Karpas-422 (cell line): ENCODE measurements around the gene ACP2. TPM values are rescaled to one million over a fixed set of nuclear protein-coding genes. Genes with fewer than 3 reads are reported as not detected.

Experiments used
- DNase-seq: peaks from one replicate; pipeline ENCODE4 v3.0.0-alpha.2; 2015
- H2AFZ ChIP-seq: fragments of 200-600 bp; sonication (generic); 2 replicates; pipeline ENCODE4 v1.6.1; 2014; ENCODE audit warnings: antibody characterized with exemption, low read length, mixed read lengths
- H3K27ac ChIP-seq: fragments of 200-600 bp; sonication (generic); 2 replicates; pipeline ENCODE4 v1.5.1; 2014; ENCODE audit warnings: mild to moderate bottlenecking, low read length, moderate library complexity
- H3K27me3 ChIP-seq: fragments of 200-600 bp; sonication (generic); 2 replicates; pipeline ENCODE4 v1.6.1; 2014; ENCODE audit warnings: low read length, mixed read lengths
- H3K36me3 ChIP-seq: fragments of 200-600 bp; sonication (generic); 2 replicates; pipeline ENCODE4 v1.6.1; 2014; ENCODE audit warnings: low read length, mixed read lengths; ENCODE audit not compliant: insufficient read depth
- H3K4me1 ChIP-seq: fragments of 200-600 bp; sonication (generic); 2 replicates; pipeline ENCODE4 v1.6.1; 2014; ENCODE audit warnings: mild to moderate bottlenecking, low read length, mixed read lengths
- H3K4me2 ChIP-seq: fragments of 200-600 bp; sonication (generic); 2 replicates; pipeline ENCODE4 v1.6.1; 2014; ENCODE audit warnings: low read length, low read depth, mild to moderate bottlenecking; ENCODE audit not compliant: poor library complexity, severe bottlenecking
- H3K4me3 ChIP-seq: fragments of 200-600 bp; sonication (generic); 2 replicates; pipeline ENCODE4 v1.5.1; 2014; ENCODE audit warnings: mild to moderate bottlenecking, antibody characterized with exemption, low read length, mixed read lengths
- H3K79me2 ChIP-seq: fragments of 200-600 bp; sonication (generic); 2 replicates; pipeline ENCODE4 v1.6.1; 2014; ENCODE audit warnings: mild to moderate bottlenecking, low read length, mixed read lengths
- H3K9ac ChIP-seq: fragments of 200-600 bp; sonication (generic); 2 replicates; pipeline ENCODE4 v1.6.0; 2014; ENCODE audit warnings: low read length
- H3K9me2 ChIP-seq: fragments of 200-600 bp; sonication (generic), shearing (Covaris generic); replicated peaks from 2 replicates; pipeline ENCODE4 v1.6.0; 2014; ENCODE audit warnings: mild to moderate bottlenecking, low read length, moderate library complexity; ENCODE audit not compliant: insufficient read depth
- H3K9me3 ChIP-seq: fragments of 300-700, 200-600 bp; sonication (generic); 2 replicates; pipeline ENCODE4 v1.6.1; 2014; ENCODE audit warnings: low read length, mixed read lengths
- H4K20me1 ChIP-seq: fragments of 200-600 bp; sonication (generic); 2 replicates; pipeline ENCODE4 v1.6.1; 2014; ENCODE audit warnings: mild to moderate bottlenecking, antibody characterized with exemption, low read length, low read depth; ENCODE audit not compliant: insufficient read depth
- total RNA-seq: library from RNA; depleted of rRNA; stranded (reverse); fragments of >200 nt; shearing (Covaris generic); gene quantifications from 2 replicates; pipeline ENCODE4 v1.2.3, GENCODE V29; 2014; ENCODE audit warnings: low replicate concordance

ACP2 gene
- total RNA-seq, 1 experiment from 2014 or later: 20.7 TPM

DNA sequence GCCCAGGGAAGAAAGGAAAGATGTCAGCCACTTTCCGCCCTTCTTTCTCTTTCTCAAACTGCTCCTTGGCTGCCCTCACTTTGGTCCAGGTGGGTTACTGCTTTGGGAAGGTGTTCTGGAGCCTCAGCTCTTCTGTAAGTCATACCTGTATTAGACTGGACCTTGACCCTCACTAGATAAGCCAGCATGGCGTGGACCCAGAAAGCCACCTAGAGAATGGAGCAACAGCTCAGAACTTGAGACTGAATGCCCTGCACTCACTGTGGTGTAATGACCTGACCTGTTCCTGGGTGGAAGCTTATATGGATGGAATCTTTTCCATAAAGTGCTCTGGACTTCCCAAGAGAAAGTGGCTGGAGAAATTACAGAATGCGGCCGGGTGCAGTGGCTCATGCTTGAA lies 15.6 kb downstream of the ACP2 start:
- H3K36me3 ChIP-seq: no peaks in the 10 kb centered on the region; the same call in 1 of the 2 replicates
- no peak overlapping the region for H2AFZ ChIP-seq
- no peaks in the 10 kb centered on the region for H3K9me2 ChIP-seq
- H3K79me2 ChIP-seq: no peaks in the 10 kb centered on the region
- H3K4me1 ChIP-seq: peaks cover 22% of the 10 kb centered on the region
- no peaks in the 10 kb centered on the region for H3K27me3 ChIP-seq
- H3K27ac ChIP-seq: no peak overlapping the region
- H3K9ac ChIP-seq: no peak overlapping the region
- H3K4me3 ChIP-seq: no peak overlapping the region
- no peak overlapping the region for H3K4me2 ChIP-seq
- no peaks in the 10 kb centered on the region for H3K9me3 ChIP-seq
- no peak for DNase-seq
- H4K20me1 ChIP-seq: no peaks in the 10 kb centered on the region

DNA sequence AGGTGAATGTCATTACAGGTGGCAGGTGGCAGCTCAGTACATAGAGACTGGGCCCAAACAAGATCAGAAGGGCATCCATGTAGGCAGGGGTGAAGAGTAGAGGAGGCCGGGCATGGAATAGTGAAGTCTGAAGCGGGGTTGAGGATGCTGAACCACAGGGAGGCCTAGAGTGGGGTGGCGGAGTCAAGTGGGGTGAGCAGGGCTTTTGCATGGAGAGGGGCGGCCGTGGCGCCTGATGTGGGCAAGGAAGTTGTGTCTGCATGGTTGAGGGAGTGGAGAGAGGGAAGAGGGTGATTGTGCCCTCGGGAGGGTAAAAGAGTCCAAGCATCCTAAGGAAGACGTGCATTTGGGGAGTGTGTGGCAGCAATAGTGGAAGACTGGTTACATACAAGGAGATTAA lies 19.5 kb downstream of the ACP2 start:
- Histone ChIP-seq H4K20me1 (no peaks in the 10 kb centered on the region), H3K9me2 (no peaks in the 10 kb centered on the region), H2AFZ (no peak overlapping the region), H3K4me1 (peaks cover 12% of the 10 kb centered on the region), H3K9me3 (no peaks in the 10 kb centered on the region), H3K36me3 (0 out of 2 replicates have a peak, but pooled peaks cover 4% of the 10 kb centered on the region), H3K27ac (no peak overlapping the region), H3K79me2 (no peaks in the 10 kb centered on the region), H3K4me2 (no peak overlapping the region), H3K9ac (no peak overlapping the region), H3K4me3 (no peak overlapping the region), H3K27me3 (no peaks in the 10 kb centered on the region)
- DNase-seq: no peak

DNA sequence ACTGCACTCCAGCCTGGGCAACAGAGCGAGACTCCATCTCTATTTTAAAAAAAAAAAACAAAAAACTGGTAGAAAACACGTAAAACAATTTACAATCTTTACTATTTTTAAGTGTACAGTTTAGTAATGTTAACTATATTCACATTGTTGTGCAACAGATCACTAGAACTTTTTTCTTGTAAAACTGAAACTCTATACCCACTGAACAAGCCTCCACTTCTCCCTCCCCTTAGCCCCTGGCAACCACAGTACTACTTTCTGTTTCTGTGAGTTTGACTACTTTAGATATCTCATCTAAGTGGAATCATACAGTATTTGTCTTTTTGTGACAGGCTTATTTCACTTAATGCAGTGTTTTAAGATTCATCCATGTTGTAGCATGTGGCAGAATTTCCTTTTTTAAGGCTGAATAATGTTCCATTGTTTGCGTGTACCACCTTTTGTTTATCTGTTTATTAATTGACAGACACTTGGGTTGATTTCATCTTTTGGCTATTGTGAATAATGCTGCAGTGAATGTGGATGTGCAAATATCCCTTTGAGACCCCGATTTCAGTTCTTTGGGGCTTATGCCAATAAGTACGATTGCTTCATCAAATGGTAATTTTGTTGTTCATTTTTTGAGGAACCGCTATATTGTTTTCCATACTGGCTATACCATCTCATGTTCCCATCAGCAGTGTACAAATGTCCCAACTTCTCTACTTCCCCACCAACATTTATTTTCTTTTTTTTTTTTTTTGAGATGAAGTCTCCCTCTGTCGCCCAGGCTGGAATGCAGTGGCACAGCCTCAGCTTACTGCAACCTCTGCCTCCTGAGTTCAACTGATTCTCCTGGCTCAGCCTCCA lies 22.8 kb downstream of the ACP2 start:
- H4K20me1 ChIP-seq: no peaks in the 10 kb centered on the region
- peaks cover 9% of the 10 kb centered on the region for H3K4me1 ChIP-seq
- no peak overlapping the region for H3K4me3 ChIP-seq
- H3K4me2 ChIP-seq: no peak overlapping the region
- DNase-seq: no peak
- H3K79me2 ChIP-seq: no peaks in the 10 kb centered on the region
- H3K9me3 ChIP-seq: no peaks in the 10 kb centered on the region
- H3K36me3 ChIP-seq: 0 out of 2 replicates have a peak, but pooled peaks cover 4% of the 10 kb centered on the region
- H3K9me2 ChIP-seq: no peaks in the 10 kb centered on the region
- no peak overlapping the region for H3K9ac ChIP-seq
- no peak overlapping the region for H3K27ac ChIP-seq
- H3K27me3 ChIP-seq: no peaks in the 10 kb centered on the region
- H2AFZ ChIP-seq: no peak overlapping the region

DNA sequence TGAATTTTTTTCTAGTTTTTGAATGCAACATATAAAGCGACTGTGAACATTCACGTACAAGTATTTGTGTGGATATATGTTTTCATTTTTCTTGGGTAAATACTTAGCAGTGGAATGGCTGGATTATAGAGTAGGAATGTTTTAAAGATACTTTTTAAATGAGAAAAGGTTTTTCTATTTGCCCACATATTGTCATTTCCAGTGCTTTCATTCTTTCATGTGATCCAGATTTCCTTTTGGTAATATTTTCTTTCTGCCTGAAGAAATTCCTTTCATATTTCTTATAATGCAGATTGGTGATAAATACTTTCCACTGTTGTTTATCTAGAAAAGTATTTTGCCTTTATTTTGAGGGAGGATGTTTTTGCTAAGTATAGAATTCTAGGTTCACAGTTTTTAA lies 25.9 kb downstream of the ACP2 start:
- H3K79me2 ChIP-seq: 0 out of 2 replicates have a peak, but pooled peaks cover 7% of the 10 kb centered on the region

DNA sequence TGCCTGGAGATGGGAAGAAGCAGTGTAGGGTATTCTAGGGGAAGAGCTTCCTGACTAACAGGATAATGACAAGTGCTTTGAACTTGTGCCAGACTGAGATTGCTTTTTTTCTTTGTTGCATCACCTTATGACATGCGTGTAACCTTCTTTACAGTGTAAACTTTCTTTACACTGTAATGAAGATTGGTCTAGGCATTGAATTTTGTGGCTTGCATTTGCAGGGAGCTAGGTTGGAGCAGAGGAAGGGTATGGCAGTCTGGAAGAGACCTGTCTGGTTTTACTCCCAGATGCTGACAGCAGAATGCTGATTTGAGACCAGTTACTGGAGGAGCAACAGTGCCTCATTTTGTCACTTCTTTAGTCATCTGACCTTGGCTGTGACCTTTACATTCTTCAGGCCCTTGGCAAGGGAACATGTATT lies 28.2 kb downstream of the ACP2 start:
- no peaks in the 10 kb centered on the region for H3K9me3 ChIP-seq
- peaks cover 31% of the 10 kb centered on the region for H3K4me1 ChIP-seq
- no peak overlapping the region for H3K4me3 ChIP-seq
- no peak overlapping the region for H3K4me2 ChIP-seq
- no peaks in the 10 kb centered on the region for H4K20me1 ChIP-seq
- no peaks in the 10 kb centered on the region for H3K27me3 ChIP-seq
- DNase-seq: no peak
- H3K27ac ChIP-seq: no peak overlapping the region
- H2AFZ ChIP-seq: no peak overlapping the region
- H3K9ac ChIP-seq: no peak overlapping the region
- H3K36me3 ChIP-seq: no peaks in the 10 kb centered on the region
- H3K79me2 ChIP-seq: peaks cover 20% of the 10 kb centered on the region
- no peaks in the 10 kb centered on the region for H3K9me2 ChIP-seq

More for the DNA sequence above, 25.9 kb downstream of the ACP2 start:
- no peak for DNase-seq
- H3K9ac ChIP-seq: no peak overlapping the region
- H3K4me2 ChIP-seq: no peak overlapping the region
- no peaks in the 10 kb centered on the region for H3K27me3 ChIP-seq
- H3K9me2 ChIP-seq: no peaks in the 10 kb centered on the region
- no peak overlapping the region for H3K27ac ChIP-seq
- no peak overlapping the region for H2AFZ ChIP-seq
- no peaks in the 10 kb centered on the region for H4K20me1 ChIP-seq
- H3K36me3 ChIP-seq: 0 out of 2 replicates have a peak, but pooled peaks cover 4% of the 10 kb centered on the region
- H3K9me3 ChIP-seq: no peaks in the 10 kb centered on the region
- H3K4me3 ChIP-seq: no peak overlapping the region
- H3K4me1 ChIP-seq: peaks cover 16% of the 10 kb centered on the region

DNA sequence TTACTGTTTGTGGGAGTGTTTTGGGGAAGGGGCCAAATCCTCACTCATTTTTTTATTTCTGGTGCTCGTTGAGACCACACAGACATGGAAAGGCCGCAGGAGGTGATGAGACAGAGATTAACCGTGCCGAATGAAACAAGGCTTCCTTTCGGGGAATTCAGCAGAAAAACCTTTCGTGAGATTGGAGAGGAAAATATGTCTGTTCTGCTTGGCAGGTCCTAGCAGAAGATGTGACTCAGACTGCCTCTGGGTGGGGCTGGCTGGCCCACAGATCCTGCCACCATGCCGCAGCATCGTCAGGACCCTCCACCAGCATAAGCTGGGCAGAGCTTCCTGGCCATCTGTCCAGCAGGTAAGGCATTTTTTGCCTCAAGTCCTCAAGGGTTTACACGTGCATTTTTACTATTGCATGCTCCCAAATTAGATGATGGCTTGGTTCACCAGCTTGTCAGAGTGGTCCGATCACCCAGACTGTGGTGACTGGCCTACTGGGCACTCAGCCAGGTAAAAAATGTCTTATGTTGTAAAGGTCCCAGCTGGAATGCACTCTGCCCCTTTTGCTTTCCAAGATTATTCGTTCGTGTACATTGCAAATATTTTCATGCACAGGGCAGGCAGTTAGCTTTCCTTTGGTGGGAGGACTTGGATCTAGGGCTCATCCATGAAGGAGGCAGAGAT lies 32.4 kb downstream of the ACP2 start:
- H3K9me3 ChIP-seq: no peaks in the 10 kb centered on the region
- no peaks in the 10 kb centered on the region for H3K9me2 ChIP-seq
- peak overlapping the region; percentile 71; the same call in 1 of the 2 replicates for H3K27ac ChIP-seq
- H3K36me3 ChIP-seq: no peaks in the 10 kb centered on the region
- H3K27me3 ChIP-seq: no peaks in the 10 kb centered on the region
- no peak overlapping the region for H2AFZ ChIP-seq
- DNase-seq: peak; percentile 62
- H3K4me3 ChIP-seq: peak overlapping the region; percentile 79
- H3K9ac ChIP-seq: peak overlapping the region; percentile 87
- peaks cover 22% of the 10 kb centered on the region for H3K79me2 ChIP-seq
- peaks cover 31% of the 10 kb centered on the region for H3K4me1 ChIP-seq
- peak overlapping the region; percentile 85 for H3K4me2 ChIP-seq
- no peaks in the 10 kb centered on the region for H4K20me1 ChIP-seq

DNA sequence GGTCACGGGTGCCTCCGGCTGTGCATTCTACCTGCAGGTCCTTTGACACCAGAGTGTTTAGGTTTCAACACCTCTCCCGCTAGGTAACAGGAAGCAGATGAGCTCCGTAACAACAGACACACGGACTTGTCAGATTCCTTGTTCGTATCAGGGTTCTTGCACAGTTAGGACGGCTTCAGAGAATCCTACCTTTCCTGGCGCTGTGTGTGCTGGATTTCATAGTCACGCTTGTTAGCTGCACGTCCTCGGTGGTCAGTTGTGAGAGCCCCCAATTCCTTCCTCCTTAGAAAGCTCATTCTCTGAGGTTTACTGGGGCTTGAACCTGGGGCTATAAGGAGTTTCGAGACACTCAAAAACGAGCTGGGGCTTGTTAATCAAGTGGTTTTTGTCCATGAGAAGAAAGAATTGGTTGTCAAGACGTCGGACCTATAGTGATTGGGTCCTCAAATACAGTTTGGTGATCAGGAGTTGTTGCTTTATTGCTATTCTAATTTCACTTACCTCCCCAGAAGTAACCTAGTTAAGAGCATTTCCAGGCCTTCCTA lies 33.2 kb downstream of the ACP2 start:
- Histone ChIP-seq H3K4me1 (peaks cover 31% of the 10 kb centered on the region), H3K4me3 (peak overlapping the region; percentile 79), H3K27ac (peak overlapping the region; percentile 71)

More for the DNA sequence above, 33.2 kb downstream of the ACP2 start:
- no peaks in the 10 kb centered on the region for H4K20me1 ChIP-seq
- peak; percentile 54 for DNase-seq
- H3K36me3 ChIP-seq: no peaks in the 10 kb centered on the region
- H3K79me2 ChIP-seq: peaks cover 22% of the 10 kb centered on the region
- H3K9me3 ChIP-seq: no peaks in the 10 kb centered on the region
- H2AFZ ChIP-seq: peak overlapping the region; percentile 67
- peak overlapping the region; percentile 87 for H3K9ac ChIP-seq
- H3K27me3 ChIP-seq: no peaks in the 10 kb centered on the region
- no peaks in the 10 kb centered on the region for H3K9me2 ChIP-seq
- peak overlapping the region; percentile 85 for H3K4me2 ChIP-seq
